Activated effector memory CD4-positive, alpha-beta T cell treated with Interleukin-2 at 50 U/mL for 16 hours (primary cell): ENCODE measurements around the gene GOLGB1.

Experiments used
- DNase-seq: peaks from one replicate; pipeline ENCODE4 v3.0.0-alpha.2; 2020

The GOLGB1 gene

GRCh38 chr3:121630355-121630754 lies 119.2 kb downstream of the GOLGB1 start:
- DNase-seq = no peak

GRCh38 chr3:121629601-121630000 lies 119.9 kb downstream of the GOLGB1 start:
- DNase-seq = no peak

GRCh38 chr3:121627622-121628021 lies 121.9 kb downstream of the GOLGB1 start:
- no peak for DNase-seq

- DNase-seq = no peak
Measured at GRCh38 chr3:121627211-121627610, 122.3 kb downstream of the GOLGB1 start.

- no peak for DNase-seq
Measured at GRCh38 chr3:121626495-121626894, 123.0 kb downstream of the GOLGB1 start.

GRCh38 chr3:121624147-121624899 lies 125.2 kb downstream of the GOLGB1 start:
- no peak for DNase-seq

- no peak for DNase-seq
Measured at GRCh38 chr3:121621491-121621890, 128.1 kb downstream of the GOLGB1 start.

GRCh38 chr3:121619691-121620090 lies 129.8 kb downstream of the GOLGB1 start:
- DNase-seq = no peak
